HUES6 (cell line): ENCODE data around the gene NEURL4.

Experiments used
- H3K27ac ChIP-seq: 2 replicates; pipeline ENCODE4 v1.7.0; 2013; ENCODE audit warnings: low read depth, mild to moderate bottlenecking, low read length, inconsistent platforms
- H3K27me3 ChIP-seq: 2 replicates; pipeline ENCODE4 v1.6.1; 2013; ENCODE audit warnings: low read length; ENCODE audit not compliant: control insufficient read depth, insufficient read depth
- H3K36me3 ChIP-seq: 2 replicates; pipeline ENCODE4 v1.6.1; 2013; ENCODE audit warnings: low read length; ENCODE audit not compliant: control insufficient read depth, insufficient read depth
- H3K4me1 ChIP-seq: 2 replicates; pipeline ENCODE4 v1.6.1; 2013; ENCODE audit warnings: low read length; ENCODE audit not compliant: control insufficient read depth, insufficient read depth
- H3K4me3 ChIP-seq: 2 replicates; pipeline ENCODE4 v1.5.1; 2013; ENCODE audit warnings: low read depth, low read length
- H3K9ac ChIP-seq: one replicate; pipeline ENCODE4 v1.6.1; 2013; ENCODE audit warnings: mild to moderate bottlenecking, low read length
- H3K9me3 ChIP-seq: 2 replicates; pipeline ENCODE4 v1.6.1; 2013; ENCODE audit warnings: low read depth, low read length; ENCODE audit not compliant: control insufficient read depth, insufficient read depth

NEURL4 gene

DNA sequence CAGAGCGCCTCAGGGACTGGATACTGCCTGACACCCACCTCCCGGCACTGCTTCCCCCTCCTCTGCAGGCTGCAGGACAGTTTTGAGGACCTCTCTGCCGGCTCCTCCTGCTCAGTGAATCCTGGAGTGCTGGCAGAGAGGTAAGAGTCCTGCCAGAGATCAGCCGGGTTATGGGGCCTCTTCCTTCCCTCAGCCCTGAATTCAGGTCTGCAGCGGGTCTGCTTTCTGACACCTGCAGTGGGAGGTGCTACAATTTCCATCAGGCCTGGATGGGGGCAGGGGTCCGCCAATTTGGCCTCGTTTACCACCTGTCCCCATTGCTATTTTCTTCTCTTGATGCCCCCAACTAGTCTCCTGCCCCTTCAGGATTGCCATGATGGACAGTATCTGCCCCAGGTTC lies 3.0 kb upstream of the NEURL4 start:
- H3K4me1 ChIP-seq: peaks cover 16% of the 10 kb centered on the region
- H3K36me3 ChIP-seq: no peaks in the 10 kb centered on the region; the same call in 1 of the 2 replicates
- H3K27me3 ChIP-seq: no peaks in the 10 kb centered on the region
- no peak overlapping the region for H3K4me3 ChIP-seq
- H3K9ac ChIP-seq: no peak overlapping the region
- H3K27ac ChIP-seq: no peak overlapping the region
- no peaks in the 10 kb centered on the region for H3K9me3 ChIP-seq

GRCh38 chr17:7330638-7331015 lies 1.5 kb upstream of the NEURL4 start:
- Histone ChIP-seq H3K36me3 (peaks cover 14% of the 10 kb centered on the region), H3K9me3 (no peaks in the 10 kb centered on the region), H3K27ac (peak overlapping the region; percentile 41; the same call in 1 of the 2 replicates), H3K9ac (peak overlapping the region; percentile 54), H3K27me3 (no peaks in the 10 kb centered on the region), H3K4me1 (peaks cover 3% of the 10 kb centered on the region; the same call in 1 of the 2 replicates), H3K4me3 (peak overlapping the region; percentile 96)

DNA sequence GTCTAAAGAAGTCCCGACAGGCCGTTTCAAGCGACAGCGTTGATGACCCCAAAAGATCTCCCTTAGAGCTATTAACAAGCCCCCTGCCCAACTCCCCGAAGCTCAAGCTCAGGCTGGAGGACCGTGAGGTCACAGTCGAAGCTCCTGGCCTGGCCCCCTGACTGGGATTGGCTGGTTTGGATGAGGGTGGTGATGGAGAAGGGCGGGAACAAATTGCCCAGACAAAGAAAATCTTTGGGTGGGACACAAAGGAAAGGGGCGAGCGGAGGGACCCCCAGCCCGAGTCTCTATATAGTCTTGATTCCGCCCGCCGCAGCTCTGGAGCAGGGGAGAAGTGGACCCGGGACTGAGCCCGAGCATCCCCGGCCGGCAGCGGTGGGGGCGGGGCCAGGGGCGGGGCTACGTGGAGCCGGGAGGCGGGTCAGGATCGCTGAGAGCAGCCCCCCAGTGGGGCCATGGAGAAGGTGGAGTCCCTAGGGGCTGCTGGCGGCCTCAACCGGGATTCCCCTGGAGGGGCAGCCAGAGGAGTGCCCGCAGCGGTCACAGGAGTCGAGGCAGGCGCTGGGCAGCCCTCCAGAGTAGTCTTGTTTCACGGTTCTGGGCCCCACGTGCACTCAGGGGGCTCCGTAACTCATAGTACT lies 982 bp upstream of the NEURL4 start:
- H3K27me3 ChIP-seq: no peaks in the 10 kb centered on the region
- H3K9me3 ChIP-seq: no peaks in the 10 kb centered on the region
- H3K9ac ChIP-seq: peak overlapping the region; percentile 75
- peaks cover 19% of the 10 kb centered on the region for H3K36me3 ChIP-seq
- peak overlapping the region; percentile 79 for H3K27ac ChIP-seq
- H3K4me3 ChIP-seq: peak overlapping the region; percentile 96
- H3K4me1 ChIP-seq: peaks cover 3% of the 10 kb centered on the region; the same call in 1 of the 2 replicates

GRCh38 chr17:7329374-7329996 lies 350 bp upstream of the NEURL4 start:
- Histone ChIP-seq H3K27me3 (no peaks in the 10 kb centered on the region), H3K9ac (peak overlapping the region; percentile 75), H3K4me1 (peaks cover 3% of the 10 kb centered on the region; the same call in 1 of the 2 replicates), H3K9me3 (no peaks in the 10 kb centered on the region), H3K36me3 (peaks cover 23% of the 10 kb centered on the region), H3K4me3 (peak overlapping the region; percentile 96), H3K27ac (peak overlapping the region; percentile 79)

DNA sequence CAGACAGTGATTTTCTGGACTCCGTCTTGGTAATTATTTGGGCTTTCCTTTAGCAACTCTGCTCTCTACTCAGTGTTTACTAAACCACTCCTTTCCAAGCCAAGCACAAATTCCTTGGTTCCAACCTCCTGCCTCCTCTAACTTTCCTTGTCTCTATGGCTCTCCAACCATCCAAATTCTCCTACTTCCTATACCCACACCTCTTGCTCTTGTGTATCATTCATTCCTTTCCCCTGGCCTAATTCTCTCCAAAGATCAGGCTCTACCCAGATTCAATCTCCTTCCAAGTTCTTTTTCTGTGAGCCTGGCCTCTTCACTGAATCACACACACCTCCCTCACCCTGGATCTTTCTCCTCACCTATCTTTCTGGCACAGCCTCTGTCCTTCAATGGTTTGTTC lies 1.1 kb downstream of the NEURL4 start:
- H3K36me3 ChIP-seq: peaks cover 36% of the 10 kb centered on the region
- no peaks in the 10 kb centered on the region for H3K9me3 ChIP-seq
- H3K9ac ChIP-seq: no peak overlapping the region
- H3K27ac ChIP-seq: no peak overlapping the region
- no peaks in the 10 kb centered on the region for H3K27me3 ChIP-seq
- peaks cover 3% of the 10 kb centered on the region; the same call in 1 of the 2 replicates for H3K4me1 ChIP-seq
- peak overlapping the region; percentile 96 for H3K4me3 ChIP-seq

- Histone ChIP-seq H3K4me3 (no peak overlapping the region), H3K9ac (no peak overlapping the region), H3K27ac (no peak overlapping the region), H3K4me1 (peaks cover 3% of the 10 kb centered on the region; the same call in 1 of the 2 replicates), H3K36me3 (peaks cover 41% of the 10 kb centered on the region), H3K9me3 (no peaks in the 10 kb centered on the region), H3K27me3 (no peaks in the 10 kb centered on the region)
Observed at GRCh38 chr17:7327501-7327900, 1.6 kb downstream of the NEURL4 start.

DNA sequence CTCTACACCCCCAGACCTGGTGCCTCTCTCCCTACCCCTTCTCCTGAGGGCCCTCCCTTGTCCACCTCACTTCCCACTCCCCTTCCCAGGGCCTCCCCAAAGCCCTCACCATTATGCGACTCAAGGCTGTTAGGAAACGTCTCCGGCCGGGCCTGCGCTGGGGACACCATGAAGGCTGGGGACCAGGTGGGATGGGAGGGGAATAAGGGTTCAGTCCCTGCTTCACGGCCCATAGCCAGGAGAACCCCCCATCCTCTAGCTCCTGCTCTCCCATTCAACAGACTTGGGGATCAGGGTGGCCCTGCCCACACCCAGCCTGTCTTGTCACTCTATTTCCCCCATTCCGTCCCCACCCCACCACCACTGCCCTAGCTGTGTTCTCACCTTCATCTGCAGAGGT lies 2.1 kb downstream of the NEURL4 start:
- Histone ChIP-seq H3K4me1 (no peaks in the 10 kb centered on the region; the same call in 1 of the 2 replicates), H3K9ac (no peak overlapping the region), H3K27me3 (no peaks in the 10 kb centered on the region), H3K27ac (no peak overlapping the region), H3K9me3 (no peaks in the 10 kb centered on the region), H3K4me3 (no peak overlapping the region), H3K36me3 (peaks cover 46% of the 10 kb centered on the region)

- Histone ChIP-seq H3K36me3 (peaks cover 55% of the 10 kb centered on the region), H3K4me3 (no peak overlapping the region), H3K9ac (no peak overlapping the region), H3K27me3 (no peaks in the 10 kb centered on the region), H3K27ac (no peak overlapping the region), H3K4me1 (no peaks in the 10 kb centered on the region; the same call in 1 of the 2 replicates), H3K9me3 (no peaks in the 10 kb centered on the region)
Observed at GRCh38 chr17:7326186-7326585, 2.9 kb downstream of the NEURL4 start.

DNA sequence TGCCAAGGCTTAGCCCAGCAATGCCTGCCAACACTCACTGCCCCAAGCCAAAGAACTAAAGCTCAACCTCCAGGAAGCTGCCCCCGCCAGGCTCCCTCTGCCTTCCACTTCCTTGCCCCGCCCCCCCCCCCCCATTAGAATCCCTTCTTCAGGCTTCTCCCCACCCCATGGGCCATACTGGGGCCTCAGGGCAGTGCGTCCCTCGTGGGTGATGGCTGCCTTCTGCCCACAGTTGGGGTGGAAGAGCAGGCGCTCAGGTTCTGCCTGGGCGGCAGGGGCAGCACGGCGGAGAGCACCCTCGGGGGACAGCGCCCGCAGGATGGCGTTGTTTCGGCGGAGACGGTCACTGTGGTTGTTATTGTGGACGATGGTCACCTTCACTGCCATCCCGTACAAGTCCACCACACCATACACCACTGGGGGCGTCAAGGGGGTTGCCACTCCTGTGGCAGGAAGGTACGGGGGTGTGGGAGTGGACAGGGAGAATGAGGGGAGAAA lies 4.1 kb downstream of the NEURL4 start:
- Histone ChIP-seq H3K4me3 (no peak overlapping the region), H3K36me3 (peaks cover 65% of the 10 kb centered on the region), H3K27ac (no peak overlapping the region), H3K27me3 (no peaks in the 10 kb centered on the region), H3K9me3 (no peaks in the 10 kb centered on the region), H3K4me1 (no peaks in the 10 kb centered on the region; the same call in 1 of the 2 replicates), H3K9ac (no peak overlapping the region)

DNA sequence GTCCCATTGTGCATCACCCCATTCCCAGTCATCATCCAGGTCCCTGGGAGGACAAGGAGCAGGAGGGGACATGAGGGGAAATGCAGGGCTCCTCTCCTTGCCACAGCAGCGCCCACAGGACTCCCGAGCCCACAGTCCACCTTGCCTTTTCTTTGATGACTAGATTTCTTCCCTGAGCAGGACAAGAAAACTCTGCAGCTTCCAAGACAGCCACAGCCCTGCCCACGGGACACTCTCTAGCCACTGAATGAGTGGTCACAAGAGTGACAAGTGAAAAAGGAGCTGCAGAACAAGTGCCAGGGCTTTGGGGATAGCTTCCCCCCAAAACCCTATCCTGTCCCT lies 4.7 kb downstream of the NEURL4 start:
- Histone ChIP-seq H3K27ac (no peak overlapping the region), H3K9me3 (no peaks in the 10 kb centered on the region), H3K4me3 (no peak overlapping the region), H3K9ac (no peak overlapping the region), H3K27me3 (no peaks in the 10 kb centered on the region), H3K4me1 (no peaks in the 10 kb centered on the region; the same call in 1 of the 2 replicates), H3K36me3 (peaks cover 65% of the 10 kb centered on the region)

- Histone ChIP-seq H3K4me1 (no peaks in the 10 kb centered on the region; the same call in 1 of the 2 replicates), H3K9ac (no peak overlapping the region), H3K27me3 (no peaks in the 10 kb centered on the region), H3K36me3 (peaks cover 68% of the 10 kb centered on the region), H3K27ac (no peak overlapping the region), H3K9me3 (no peaks in the 10 kb centered on the region), H3K4me3 (no peak overlapping the region)
Observed at GRCh38 chr17:7323731-7324437, 5.3 kb downstream of the NEURL4 start.
